ENCODE measurements around the gene TDRD10. TPM values are rescaled to one million over a fixed set of nuclear protein-coding genes. Genes with fewer than 3 reads are reported as not detected.

TDRD10 gene
- total and polyA plus RNA-seq, 2 experiments from 2014 or later = 0.29 TPM; not detected in 1

DNA sequence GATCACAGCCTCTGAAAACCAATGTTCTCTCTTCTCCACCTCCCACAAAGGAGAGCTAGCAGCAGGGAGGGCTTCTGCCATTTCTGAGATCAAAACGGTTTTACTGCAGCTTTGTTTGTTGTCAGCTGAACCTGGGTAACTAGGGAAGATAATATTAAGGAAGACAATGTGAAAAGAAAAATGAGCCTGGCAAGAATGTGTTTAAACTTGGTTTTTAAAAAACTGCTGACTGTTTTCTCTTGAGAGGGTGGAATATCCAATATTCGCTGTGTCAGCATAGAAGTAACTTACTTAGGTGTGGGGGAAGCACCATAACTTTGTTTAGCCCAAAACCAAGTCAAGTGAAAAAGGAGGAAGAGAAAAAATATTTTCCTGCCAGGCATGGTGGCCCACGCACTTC lies 35.8 kb upstream of the TDRD10 start:
- Histone ChIP-seq H3K4me3 (no peak overlapping the region), H3K4me2 (no peak overlapping the region), H3K36me3 (ENCODE audit: insufficient read depth) (no peaks in the 10 kb centered on the region), H3K79me2 (replicated peaks; ENCODE audit: insufficient read depth) (no peaks in the 10 kb centered on the region), H4K20me1 (replicated peaks; ENCODE audit: insufficient read depth) (no peaks in the 10 kb centered on the region), H2AFZ (no peak overlapping the region; the same call in 1 of the 2 replicates), H3F3A (replicated peaks; ENCODE audit: low read depth) (no peaks in the 10 kb centered on the region), H3K4me1 (ENCODE audit: insufficient read depth) (no peaks in the 10 kb centered on the region; the same call in 1 of the 2 replicates), H3K27ac (ENCODE audit: low read depth) (no peak overlapping the region), H3K9me2 (ENCODE audit: insufficient read depth) (no peaks in the 10 kb centered on the region), H3K27me3 (ENCODE audit: insufficient read depth) (no peaks in the 10 kb centered on the region)
- Mint-ChIP-seq H3K27me3 (ENCODE audit: insufficient read depth, low read depth, poor library complexity) (peaks cover 2% of the 10 kb centered on the region), H3K4me1 (peaks cover 16% of the 10 kb centered on the region), H3K9me3 (no peaks in the 10 kb centered on the region), H3K4me3 (no peak overlapping the region), H3K36me3 (ENCODE audit: low read depth) (no peaks in the 10 kb centered on the region), H3K27ac (no peak overlapping the region)
- TF ChIP-seq JUNB (IDR thresholded peaks at IDR 0.05; ENCODE audit: unreplicated experiment) (no peak), EZH2 (IDR thresholded peaks at IDR 0.05; ENCODE audit: low read depth, unreplicated experiment) (no peak), ZNF114 (CRISPR knock-in tag; IDR thresholded peaks at IDR 0.05) (no peak), CREB1 (CRISPR knock-in tag; IDR thresholded peaks at IDR 0.05; ENCODE audit: low read depth) (no peak), EZH2phosphoT487 (IDR thresholded peaks at IDR 0.05; ENCODE audit: unreplicated experiment) (no peak)
- TF ChIP-seq, protein P1, sequence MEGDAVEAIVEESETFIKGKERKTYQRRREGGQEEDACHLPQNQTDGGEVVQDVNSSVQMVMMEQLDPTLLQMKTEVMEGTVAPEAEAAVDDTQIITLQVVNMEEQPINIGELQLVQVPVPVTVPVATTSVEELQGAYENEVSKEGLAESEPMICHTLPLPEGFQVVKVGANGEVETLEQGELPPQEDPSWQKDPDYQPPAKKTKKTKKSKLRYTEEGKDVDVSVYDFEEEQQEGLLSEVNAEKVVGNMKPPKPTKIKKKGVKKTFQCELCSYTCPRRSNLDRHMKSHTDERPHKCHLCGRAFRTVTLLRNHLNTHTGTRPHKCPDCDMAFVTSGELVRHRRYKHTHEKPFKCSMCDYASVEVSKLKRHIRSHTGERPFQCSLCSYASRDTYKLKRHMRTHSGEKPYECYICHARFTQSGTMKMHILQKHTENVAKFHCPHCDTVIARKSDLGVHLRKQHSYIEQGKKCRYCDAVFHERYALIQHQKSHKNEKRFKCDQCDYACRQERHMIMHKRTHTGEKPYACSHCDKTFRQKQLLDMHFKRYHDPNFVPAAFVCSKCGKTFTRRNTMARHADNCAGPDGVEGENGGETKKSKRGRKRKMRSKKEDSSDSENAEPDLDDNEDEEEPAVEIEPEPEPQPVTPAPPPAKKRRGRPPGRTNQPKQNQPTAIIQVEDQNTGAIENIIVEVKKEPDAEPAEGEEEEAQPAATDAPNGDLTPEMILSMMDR (conservative IDR thresholded peaks at IDR 0.05; ENCODE audit: low read depth in 2 of 2) = no peak
- TF ChIP-seq, protein P2, sequence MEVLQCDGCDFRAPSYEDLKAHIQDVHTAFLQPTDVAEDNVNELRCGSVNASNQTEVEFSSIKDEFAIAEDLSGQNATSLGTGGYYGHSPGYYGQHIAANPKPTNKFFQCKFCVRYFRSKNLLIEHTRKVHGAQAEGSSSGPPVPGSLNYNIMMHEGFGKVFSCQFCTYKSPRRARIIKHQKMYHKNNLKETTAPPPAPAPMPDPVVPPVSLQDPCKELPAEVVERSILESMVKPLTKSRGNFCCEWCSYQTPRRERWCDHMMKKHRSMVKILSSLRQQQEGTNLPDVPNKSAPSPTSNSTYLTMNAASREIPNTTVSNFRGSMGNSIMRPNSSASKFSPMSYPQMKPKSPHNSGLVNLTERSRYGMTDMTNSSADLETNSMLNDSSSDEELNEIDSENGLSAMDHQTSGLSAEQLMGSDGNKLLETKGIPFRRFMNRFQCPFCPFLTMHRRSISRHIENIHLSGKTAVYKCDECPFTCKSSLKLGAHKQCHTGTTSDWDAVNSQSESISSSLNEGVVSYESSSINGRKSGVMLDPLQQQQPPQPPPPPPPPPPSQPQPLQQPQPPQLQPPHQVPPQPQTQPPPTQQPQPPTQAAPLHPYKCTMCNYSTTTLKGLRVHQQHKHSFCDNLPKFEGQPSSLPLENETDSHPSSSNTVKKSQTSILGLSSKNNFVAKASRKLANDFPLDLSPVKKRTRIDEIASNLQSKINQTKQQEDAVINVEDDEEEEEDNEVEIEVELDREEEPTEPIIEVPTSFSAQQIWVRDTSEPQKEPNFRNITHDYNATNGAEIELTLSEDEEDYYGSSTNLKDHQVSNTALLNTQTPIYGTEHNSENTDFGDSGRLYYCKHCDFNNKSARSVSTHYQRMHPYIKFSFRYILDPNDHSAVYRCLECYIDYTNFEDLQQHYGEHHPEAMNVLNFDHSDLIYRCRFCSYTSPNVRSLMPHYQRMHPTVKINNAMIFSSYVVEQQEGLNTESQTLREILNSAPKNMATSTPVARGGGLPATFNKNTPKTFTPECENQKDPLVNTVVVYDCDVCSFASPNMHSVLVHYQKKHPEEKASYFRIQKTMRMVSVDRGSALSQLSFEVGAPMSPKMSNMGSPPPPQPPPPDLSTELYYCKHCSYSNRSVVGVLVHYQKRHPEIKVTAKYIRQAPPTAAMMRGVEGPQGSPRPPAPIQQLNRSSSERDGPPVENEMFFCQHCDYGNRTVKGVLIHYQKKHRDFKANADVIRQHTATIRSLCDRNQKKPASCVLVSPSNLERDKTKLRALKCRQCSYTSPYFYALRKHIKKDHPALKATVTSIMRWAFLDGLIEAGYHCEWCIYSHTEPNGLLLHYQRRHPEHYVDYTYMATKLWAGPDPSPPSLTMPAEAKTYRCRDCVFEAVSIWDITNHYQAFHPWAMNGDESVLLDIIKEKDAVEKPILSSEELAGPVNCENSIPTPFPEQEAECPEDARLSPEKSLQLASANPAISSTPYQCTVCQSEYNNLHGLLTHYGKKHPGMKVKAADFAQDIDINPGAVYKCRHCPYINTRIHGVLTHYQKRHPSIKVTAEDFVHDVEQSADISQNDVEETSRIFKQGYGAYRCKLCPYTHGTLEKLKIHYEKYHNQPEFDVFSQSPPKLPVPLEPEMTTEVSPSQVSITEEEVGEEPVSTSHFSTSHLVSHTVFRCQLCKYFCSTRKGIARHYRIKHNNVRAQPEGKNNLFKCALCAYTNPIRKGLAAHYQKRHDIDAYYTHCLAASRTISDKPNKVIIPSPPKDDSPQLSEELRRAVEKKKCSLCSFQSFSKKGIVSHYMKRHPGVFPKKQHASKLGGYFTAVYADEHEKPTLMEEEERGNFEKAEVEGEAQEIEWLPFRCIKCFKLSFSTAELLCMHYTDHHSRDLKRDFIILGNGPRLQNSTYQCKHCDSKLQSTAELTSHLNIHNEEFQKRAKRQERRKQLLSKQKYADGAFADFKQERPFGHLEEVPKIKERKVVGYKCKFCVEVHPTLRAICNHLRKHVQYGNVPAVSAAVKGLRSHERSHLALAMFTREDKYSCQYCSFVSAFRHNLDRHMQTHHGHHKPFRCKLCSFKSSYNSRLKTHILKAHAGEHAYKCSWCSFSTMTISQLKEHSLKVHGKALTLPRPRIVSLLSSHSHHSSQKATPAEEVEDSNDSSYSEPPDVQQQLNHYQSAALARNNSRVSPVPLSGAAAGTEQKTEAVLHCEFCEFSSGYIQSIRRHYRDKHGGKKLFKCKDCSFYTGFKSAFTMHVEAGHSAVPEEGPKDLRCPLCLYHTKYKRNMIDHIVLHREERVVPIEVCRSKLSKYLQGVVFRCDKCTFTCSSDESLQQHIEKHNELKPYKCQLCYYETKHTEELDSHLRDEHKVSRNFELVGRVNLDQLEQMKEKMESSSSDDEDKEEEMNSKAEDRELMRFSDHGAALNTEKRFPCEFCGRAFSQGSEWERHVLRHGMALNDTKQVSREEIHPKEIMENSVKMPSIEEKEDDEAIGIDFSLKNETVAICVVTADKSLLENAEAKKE (CRISPR knock-in tag; IDR thresholded peaks at IDR 0.05) = no peak
- TF ChIP-seq, protein P3, sequence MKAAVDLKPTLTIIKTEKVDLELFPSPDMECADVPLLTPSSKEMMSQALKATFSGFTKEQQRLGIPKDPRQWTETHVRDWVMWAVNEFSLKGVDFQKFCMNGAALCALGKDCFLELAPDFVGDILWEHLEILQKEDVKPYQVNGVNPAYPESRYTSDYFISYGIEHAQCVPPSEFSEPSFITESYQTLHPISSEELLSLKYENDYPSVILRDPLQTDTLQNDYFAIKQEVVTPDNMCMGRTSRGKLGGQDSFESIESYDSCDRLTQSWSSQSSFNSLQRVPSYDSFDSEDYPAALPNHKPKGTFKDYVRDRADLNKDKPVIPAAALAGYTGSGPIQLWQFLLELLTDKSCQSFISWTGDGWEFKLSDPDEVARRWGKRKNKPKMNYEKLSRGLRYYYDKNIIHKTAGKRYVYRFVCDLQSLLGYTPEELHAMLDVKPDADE (IDR thresholded peaks at IDR 0.05) = no peak
- DNase-seq (ENCODE audit: low spot score) (no peak), ATAC-seq (no peak)

Data from GM23338 (cell line).